AG10803 (cell line): Measurements from ENCODE around the gene SREK1.

ENCODE experiments used
- DNase-seq: peaks from one replicate; pipeline ENCODE4 v3.0.0; 2010; ENCODE audit warnings: low read depth
- H3K4me3 ChIP-seq: 2 replicates; pipeline ENCODE4 v1.5.1; 2011; ENCODE audit warnings: mild to moderate bottlenecking, low read length, control low read depth
- CTCF ChIP-seq: conservative IDR thresholded peaks from 2 replicates; pipeline ENCODE4 v1.5.1; 2011; ENCODE audit warnings: mild to moderate bottlenecking, low read length, control low read depth, inconsistent platforms

The SREK1 gene

GRCh38 chr5:66144074-66144833 lies at the start of gene SREK1:
Gene SREK1 (plus strand): TSS chr5:66144300. CDS start chr5:66144377, 77 bp downstream.
- peak; percentile 93 for DNase-seq
- TF ChIP-seq CTCF = no peak
- H3K4me3 ChIP-seq = peak within 1 kb of the TSS; percentile 83

- no peak for TF ChIP-seq CTCF
- no peak overlapping the region for H3K4me3 ChIP-seq
- DNase-seq = no peak
These were observed 43.2 kb upstream of the SREK1 start for GRCh38 chr5:66100851-66101250.

DNA sequence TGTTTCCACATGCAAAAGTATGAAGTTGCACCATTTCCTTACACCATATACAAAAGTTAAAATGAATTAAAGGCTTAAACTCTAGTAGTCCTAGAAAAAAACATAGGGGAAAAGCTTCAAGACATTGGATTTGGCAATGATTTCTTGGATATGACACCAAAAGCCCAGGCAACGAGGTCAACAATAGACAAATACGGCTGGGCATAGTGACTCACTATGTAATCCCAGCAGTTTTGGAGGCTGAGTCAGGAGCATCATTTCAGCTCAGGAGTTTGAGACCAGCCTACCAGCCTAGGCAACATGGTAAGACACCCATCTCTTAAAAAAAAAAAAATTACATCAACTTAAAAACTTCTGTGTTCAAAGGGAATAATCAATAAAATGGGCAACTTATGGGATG lies 30.9 kb upstream of the SREK1 start:
- no peak overlapping the region for H3K4me3 ChIP-seq
- DNase-seq = peak; percentile 64
- TF ChIP-seq CTCF = no peak

DNA sequence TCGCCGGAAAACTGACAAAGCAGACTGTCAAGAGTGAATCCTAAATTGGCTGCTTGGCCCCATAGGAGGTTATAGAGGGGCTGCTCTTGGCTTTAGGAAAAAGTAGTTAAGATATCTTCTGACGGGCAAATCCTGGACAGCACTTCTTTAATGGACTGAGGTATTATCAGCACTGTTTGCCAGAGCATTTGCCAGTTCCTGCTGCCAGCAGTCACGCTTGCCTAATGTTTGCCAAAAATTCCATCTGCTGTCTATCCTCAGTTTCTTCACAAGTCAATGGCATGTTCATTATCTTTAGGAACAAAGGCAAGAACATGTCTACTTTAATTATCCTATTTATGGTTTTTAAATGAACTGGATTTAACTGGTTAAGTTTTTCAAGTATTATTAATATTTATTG lies 25.8 kb upstream of the SREK1 start:
- no peak overlapping the region for H3K4me3 ChIP-seq
- TF ChIP-seq CTCF = no peak
- DNase-seq = no peak

DNA sequence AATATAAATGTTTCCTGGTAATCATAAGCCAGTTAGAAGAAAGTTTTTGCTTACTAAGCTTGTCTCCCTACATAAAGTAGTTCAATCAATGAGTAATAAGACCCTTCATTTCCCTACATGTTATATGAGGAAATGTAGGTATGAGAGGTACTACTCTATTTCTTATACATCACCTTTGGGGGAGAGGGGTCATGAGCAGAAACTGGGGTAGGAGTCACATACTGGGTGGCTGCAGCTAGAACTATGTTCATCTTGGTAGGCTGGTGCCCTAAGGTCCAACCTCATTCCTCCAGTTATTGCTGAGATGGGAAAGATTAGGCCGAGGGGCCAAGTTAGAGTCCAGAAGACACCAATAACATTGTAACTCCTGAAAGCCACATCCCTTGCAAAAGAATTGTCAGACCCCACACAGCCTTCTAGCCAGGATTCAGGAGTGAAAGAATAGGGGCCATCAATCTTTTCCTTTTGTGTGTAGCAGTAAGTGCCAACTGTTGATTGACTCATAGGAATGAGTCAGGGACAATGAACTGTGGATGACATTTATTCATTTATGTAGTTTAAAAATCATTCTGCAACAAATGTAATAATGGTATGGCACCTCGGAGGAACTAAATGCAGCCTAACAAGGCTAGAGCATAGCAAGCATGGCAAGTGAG lies 21.6 kb upstream of the SREK1 start:
- H3K4me3 ChIP-seq = no peak overlapping the region
- TF ChIP-seq CTCF = no peak
- DNase-seq = no peak

- no peak overlapping the region for H3K4me3 ChIP-seq
- no peak for DNase-seq
These were observed 15.0 kb upstream of the SREK1 start for GRCh38 chr5:66129144-66129543.

More at GRCh38 chr5:66129144-66129543, 15.0 kb upstream of the SREK1 start:
- TF ChIP-seq CTCF = no peak
